SK-N-SH treated with all-trans-retinoic acid at 6 μM for 48 hours (cell line): ENCODE data around the gene CYLD.

Experiments
- ESRRG ChIP-seq: fragments of 250-450 bp; sonication (Bioruptor Pico); IDR thresholded peaks from 2 replicates; pipeline ENCODE4 v1.6.1; 2021; ENCODE audit warnings: mild to moderate bottlenecking
- RARB ChIP-seq: fragments of 250-450 bp; sonication (Bioruptor Pico); IDR thresholded peaks from 2 replicates; pipeline ENCODE4 v1.8.0; 2021; ENCODE audit warnings: mild to moderate bottlenecking, moderate library complexity
- TCF4 ChIP-seq: fragments of 250-450 bp; sonication (Bioruptor Pico); IDR thresholded peaks from 2 replicates; pipeline ENCODE4 v1.8.0; 2021; ENCODE audit warnings: mild to moderate bottlenecking, moderate library complexity, borderline replicate concordance
- ZFP3 ChIP-seq: fragments of 250-450 bp; sonication (Bioruptor Pico); IDR thresholded peaks from 2 replicates; pipeline ENCODE4 v1.5.0; 2020; ENCODE audit warnings: mild to moderate bottlenecking, moderate library complexity
- ZNF8 ChIP-seq: fragments of 450-650 bp; formaldehyde crosslinking; IDR thresholded peaks from 2 replicates; pipeline ENCODE4 v1.5.0; 2020; ENCODE audit warnings: mild to moderate bottlenecking, moderate library complexity
- TF ChIP-seq, protein P1 (sequence below): fragments of 250-450 bp; sonication (Bioruptor Pico); IDR thresholded peaks from 2 replicates; pipeline ENCODE4 v1.8.0; 2021; ENCODE audit warnings: low read depth, mild to moderate bottlenecking, moderate library complexity, borderline replicate concordance
- TF ChIP-seq, protein P2 (sequence below): fragments of 250-450 bp; sonication (Bioruptor Pico); IDR thresholded peaks from 2 replicates; pipeline ENCODE4 v1.5.1; 2020; ENCODE audit warnings: low read depth, mild to moderate bottlenecking, moderate library complexity

DNA sequence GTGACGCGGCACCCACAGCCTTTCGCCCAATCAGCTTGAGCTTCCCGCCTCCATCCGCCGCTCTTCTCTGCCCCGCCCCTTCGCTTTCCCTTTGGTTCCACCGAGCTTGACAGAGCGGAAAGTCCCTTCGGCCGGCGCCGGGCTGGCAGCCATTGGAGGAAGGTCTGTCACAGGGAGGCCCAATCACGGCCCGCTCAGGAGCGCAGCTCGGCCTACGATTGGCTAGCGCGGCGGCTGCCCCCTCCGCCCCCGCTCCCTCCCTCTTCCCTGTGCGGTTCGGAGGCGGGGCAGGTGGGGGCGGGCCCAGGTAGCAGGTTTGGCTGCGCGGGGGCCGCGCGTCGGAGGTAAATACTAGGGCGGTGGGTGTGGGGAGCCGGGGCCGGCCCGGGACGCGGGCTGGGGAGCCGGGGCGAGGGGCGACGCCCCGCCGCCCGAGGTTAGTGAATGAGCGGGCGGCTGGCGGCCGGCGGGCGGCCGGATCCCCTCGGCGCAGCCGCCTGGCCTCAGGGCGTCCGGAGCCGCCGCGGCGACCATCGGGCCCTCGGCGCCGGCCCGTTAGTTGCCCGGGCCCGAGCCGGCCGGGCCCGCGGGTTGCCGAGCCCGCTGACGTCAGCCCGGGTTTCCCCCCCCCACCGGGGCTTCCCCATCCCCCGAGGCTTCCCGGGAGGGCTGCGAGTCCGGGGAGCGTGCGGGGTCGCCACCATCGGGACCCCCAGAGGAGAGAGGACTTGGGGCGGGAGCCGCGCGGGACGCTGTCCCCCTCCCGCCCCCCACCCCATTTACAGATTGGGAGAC lies at the start of gene CYLD:
- TF ChIP-seq, protein P1, sequence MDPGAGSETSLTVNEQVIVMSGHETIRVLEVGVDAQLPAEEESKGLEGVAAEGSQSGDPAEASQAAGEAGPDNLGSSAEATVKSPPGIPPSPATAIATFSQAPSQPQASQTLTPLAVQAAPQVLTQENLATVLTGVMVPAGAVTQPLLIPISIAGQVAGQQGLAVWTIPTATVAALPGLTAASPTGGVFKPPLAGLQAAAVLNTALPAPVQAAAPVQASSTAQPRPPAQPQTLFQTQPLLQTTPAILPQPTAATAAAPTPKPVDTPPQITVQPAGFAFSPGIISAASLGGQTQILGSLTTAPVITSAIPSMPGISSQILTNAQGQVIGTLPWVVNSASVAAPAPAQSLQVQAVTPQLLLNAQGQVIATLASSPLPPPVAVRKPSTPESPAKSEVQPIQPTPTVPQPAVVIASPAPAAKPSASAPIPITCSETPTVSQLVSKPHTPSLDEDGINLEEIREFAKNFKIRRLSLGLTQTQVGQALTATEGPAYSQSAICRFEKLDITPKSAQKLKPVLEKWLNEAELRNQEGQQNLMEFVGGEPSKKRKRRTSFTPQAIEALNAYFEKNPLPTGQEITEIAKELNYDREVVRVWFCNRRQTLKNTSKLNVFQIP (CRISPR knock-in tag) = no peak
- TF ChIP-seq TCF4 (CRISPR knock-in tag) = no peak
- TF ChIP-seq, protein P2, sequence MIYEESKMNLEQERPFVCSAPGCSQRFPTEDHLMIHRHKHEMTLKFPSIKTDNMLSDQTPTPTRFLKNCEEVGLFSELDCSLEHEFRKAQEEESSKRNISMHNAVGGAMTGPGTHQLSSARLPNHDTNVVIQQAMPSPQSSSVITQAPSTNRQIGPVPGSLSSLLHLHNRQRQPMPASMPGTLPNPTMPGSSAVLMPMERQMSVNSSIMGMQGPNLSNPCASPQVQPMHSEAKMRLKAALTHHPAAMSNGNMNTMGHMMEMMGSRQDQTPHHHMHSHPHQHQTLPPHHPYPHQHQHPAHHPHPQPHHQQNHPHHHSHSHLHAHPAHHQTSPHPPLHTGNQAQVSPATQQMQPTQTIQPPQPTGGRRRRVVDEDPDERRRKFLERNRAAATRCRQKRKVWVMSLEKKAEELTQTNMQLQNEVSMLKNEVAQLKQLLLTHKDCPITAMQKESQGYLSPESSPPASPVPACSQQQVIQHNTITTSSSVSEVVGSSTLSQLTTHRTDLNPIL = no peak
- no peak for TF ChIP-seq ZNF8 (CRISPR knock-in tag)
- no peak for TF ChIP-seq ZFP3 (CRISPR knock-in tag)
- TF ChIP-seq ESRRG (CRISPR knock-in tag) = no peak
- TF ChIP-seq RARB (CRISPR knock-in tag) = no peak
